Stomach smooth muscle (tissue), 2 donors: ENCODE data around the gene MDM1.

Experiments
- H3K27ac ChIP-seq: one replicate; pipeline ENCODE4 v1.7.0; 2013; ENCODE audit warnings: mild to moderate bottlenecking, low read length, inconsistent platforms
- H3K27me3 ChIP-seq, 2 donors: one replicate each; pipeline ENCODE4 v1.7.0; 2013; ENCODE audit warnings: low read length in 2 of 2; ENCODE audit not compliant: insufficient read depth in 2 of 2, control insufficient read depth in 1 of 2
- H3K36me3 ChIP-seq, 2 donors: one replicate each; pipeline ENCODE4 v1.7.0; 2013; ENCODE audit warnings: low read length in 2 of 2; ENCODE audit not compliant: control insufficient read depth in 2 of 2, insufficient read depth in 2 of 2
- H3K4me1 ChIP-seq: one replicate; pipeline ENCODE4 v1.7.0; 2013; ENCODE audit warnings: low read length; ENCODE audit not compliant: control insufficient read depth, insufficient read depth
- H3K4me3 ChIP-seq, 2 donors: one replicate each; pipeline ENCODE4 v1.7.0; 2013; ENCODE audit warnings: low read length in 2 of 2
- H3K9ac ChIP-seq, 2 donors: one replicate each; pipeline ENCODE4 v1.7.0; 2013; ENCODE audit warnings: low read length in 2 of 2, mild to moderate bottlenecking in 1 of 2
- H3K9me3 ChIP-seq, 2 donors: one replicate each; pipeline ENCODE4 v1.7.0; 2013; ENCODE audit warnings: low read length in 2 of 2; ENCODE audit not compliant: control insufficient read depth in 2 of 2
- donor health status: healthy.
- donor health status: Pancreatic carcinoma.

Gene MDM1

GRCh38 chr12:68321140-68321539 lies 11.0 kb downstream of the MDM1 start:
- no peak overlapping the region for H3K9ac ChIP-seq
- no peaks in the 10 kb centered on the region for H3K9me3 ChIP-seq
- no peaks in the 10 kb centered on the region for H3K27me3 ChIP-seq
- peaks cover under 1 to 3% of the 10 kb centered on the region in 2 donors for H3K36me3 ChIP-seq
- H3K27ac ChIP-seq = peak overlapping the region; percentile 90
- no peak overlapping the region for H3K4me3 ChIP-seq
- peaks cover 9% of the 10 kb centered on the region for H3K4me1 ChIP-seq

- Histone ChIP-seq H3K4me3 (peak overlapping the region; percentile 39 to 44), H3K9me3 (no peaks in the 10 kb centered on the region), H3K4me1 (peaks cover 9% of the 10 kb centered on the region), H3K36me3 (peaks cover under 1 to 7% of the 10 kb centered on the region in 2 donors), H3K9ac (peak overlapping the region; percentile 13 to 43), H3K27ac (peak overlapping the region; percentile 90), H3K27me3 (no peaks in the 10 kb centered on the region)
These were observed 12.1 kb downstream of the MDM1 start for GRCh38 chr12:68319988-68320623.

GRCh38 chr12:68317047-68317667 lies 15.0 kb downstream of the MDM1 start:
- peak overlapping the region; percentile 11 for H3K27ac ChIP-seq
- no peaks in the 10 kb centered on the region for H3K27me3 ChIP-seq
- H3K36me3 ChIP-seq = peaks cover 17 to 25% of the 10 kb centered on the region in 2 donors
- peak overlapping the region in 1 of 2 donors; percentile 30 for H3K9ac ChIP-seq
- H3K9me3 ChIP-seq = no peaks in the 10 kb centered on the region
- H3K4me3 ChIP-seq = no peak overlapping the region
- peaks cover 9% of the 10 kb centered on the region for H3K4me1 ChIP-seq

GRCh38 chr12:68310370-68310769 lies 21.8 kb downstream of the MDM1 start:
- Histone ChIP-seq H3K4me1 (no peaks in the 10 kb centered on the region), H3K27ac (no peak overlapping the region), H3K36me3 (peaks cover 42 to 57% of the 10 kb centered on the region in 2 donors), H3K9ac (no peak overlapping the region), H3K4me3 (no peak overlapping the region), H3K9me3 (no peaks in the 10 kb centered on the region), H3K27me3 (no peaks in the 10 kb centered on the region)

- no peak overlapping the region for H3K4me3 ChIP-seq
These were observed 25.6 kb downstream of the MDM1 start for GRCh38 chr12:68306564-68306963.

GRCh38 chr12:68305278-68305677 lies 26.9 kb downstream of the MDM1 start:
- no peak overlapping the region for H3K27ac ChIP-seq
- H3K36me3 ChIP-seq = peaks cover 12 to 36% of the 10 kb centered on the region in 2 donors
- H3K4me3 ChIP-seq = no peak overlapping the region

More at GRCh38 chr12:68306564-68306963, 25.6 kb downstream of the MDM1 start:
- Histone ChIP-seq H3K36me3 (peaks cover 24 to 39% of the 10 kb centered on the region in 2 donors), H3K27ac (no peak overlapping the region), H3K27me3 (no peaks in the 10 kb centered on the region), H3K4me1 (no peaks in the 10 kb centered on the region), H3K9ac (no peak overlapping the region), H3K9me3 (no peaks in the 10 kb centered on the region)

GRCh38 chr12:68304626-68305025 lies 27.5 kb downstream of the MDM1 start:
- no peak overlapping the region for H3K9ac ChIP-seq
- H3K27ac ChIP-seq = peak overlapping the region; percentile 1
- H3K4me1 ChIP-seq = no peaks in the 10 kb centered on the region
- no peaks in the 10 kb centered on the region for H3K9me3 ChIP-seq
- peaks cover 8 to 37% of the 10 kb centered on the region in 2 donors for H3K36me3 ChIP-seq
- H3K4me3 ChIP-seq = no peak overlapping the region
- H3K27me3 ChIP-seq = no peaks in the 10 kb centered on the region

More at GRCh38 chr12:68305278-68305677, 26.9 kb downstream of the MDM1 start:
- H3K4me1 ChIP-seq = no peaks in the 10 kb centered on the region
- no peaks in the 10 kb centered on the region for H3K9me3 ChIP-seq
- no peaks in the 10 kb centered on the region for H3K27me3 ChIP-seq
- no peak overlapping the region for H3K9ac ChIP-seq

- H3K4me1 ChIP-seq = no peaks in the 10 kb centered on the region
- no peak overlapping the region for H3K9ac ChIP-seq
- H3K4me3 ChIP-seq = no peak overlapping the region
- H3K27me3 ChIP-seq = no peaks in the 10 kb centered on the region
- peaks cover 5 to 33% of the 10 kb centered on the region in 2 donors for H3K36me3 ChIP-seq
- no peak overlapping the region for H3K27ac ChIP-seq
- H3K9me3 ChIP-seq = no peaks in the 10 kb centered on the region
These were observed 28.3 kb downstream of the MDM1 start for GRCh38 chr12:68303850-68304249.

GRCh38 chr12:68297929-68298328 lies 34.2 kb downstream of the MDM1 start:
- Histone ChIP-seq H3K4me1 (no peaks in the 10 kb centered on the region), H3K27me3 (no peaks in the 10 kb centered on the region), H3K9me3 (no peaks in the 10 kb centered on the region), H3K36me3 (peaks cover 3 to 22% of the 10 kb centered on the region in 2 donors), H3K9ac (no peak overlapping the region), H3K4me3 (no peak overlapping the region), H3K27ac (no peak overlapping the region)

- H3K27ac ChIP-seq = no peak overlapping the region
- H3K9me3 ChIP-seq = no peaks in the 10 kb centered on the region
- H3K9ac ChIP-seq = no peak overlapping the region
- no peaks in the 10 kb centered on the region for H3K4me1 ChIP-seq
- H3K27me3 ChIP-seq = no peaks in the 10 kb centered on the region
- H3K36me3 ChIP-seq = peaks cover 0 to 7% of the 10 kb centered on the region in 2 donors
- no peak overlapping the region for H3K4me3 ChIP-seq
These were observed 37.9 kb downstream of the MDM1 start for GRCh38 chr12:68294251-68294650.

GRCh38 chr12:68293347-68293746 lies 38.8 kb downstream of the MDM1 start:
- no peaks in the 10 kb centered on the region for H3K27me3 ChIP-seq

More at GRCh38 chr12:68293347-68293746, 38.8 kb downstream of the MDM1 start:
- Histone ChIP-seq H3K4me1 (no peaks in the 10 kb centered on the region), H3K36me3 (peaks cover 0 to 5% of the 10 kb centered on the region in 2 donors), H3K4me3 (no peak overlapping the region), H3K27ac (no peak overlapping the region), H3K9me3 (no peaks in the 10 kb centered on the region), H3K9ac (no peak overlapping the region)
